Prostate gland (tissue), 2 donors: Measurements from ENCODE around the gene TRIM39.

Experiments
- CTCF ChIP-seq, 4 experiments: fragments of 200-600 bp in 2 of 4; fragments of 450-650 bp in 2 of 4; sonication (generic) in 2 of 4; IDR thresholded peaks; 1 replicate in 3 of 4; 2 replicates in 1 of 4; pipeline ENCODE4 v1.5.1; 2016 to 2019; ENCODE audit warnings: antibody characterized with exemption in 4 of 4, mild to moderate bottlenecking in 2 of 4, moderate library complexity in 2 of 4
- POLR2A ChIP-seq: fragments of 450-650 bp; IDR thresholded peaks from one replicate; pipeline ENCODE4 v1.6.1; 2016; ENCODE audit warnings: antibody characterized with exemption, mild to moderate bottlenecking
- POLR2AphosphoS5 ChIP-seq: sonication (generic); formaldehyde crosslinking; IDR thresholded peaks from one replicate; pipeline ENCODE4 v1.6.1; 2017; ENCODE audit warnings: antibody characterized with exemption

- TF ChIP-seq CTCF (IDR thresholded peaks at IDR 0.05) (no peak), POLR2A (no peak), POLR2AphosphoS5 (no peak)
Observed at GRCh38 chr6:30315156-30315555, 11.6 kb upstream of the TRIM39 start.
